Measurements from ENCODE around the gene PPIL6.
A peak's percentile ranks its signal among the peaks of the same experiment; 100 is the strongest.
"Not testable (repeated sequence)": the region's sequence is repeated elsewhere in the genome, so short reads cannot be mapped to it uniquely, and the experiment has no call there.

The PPIL6 gene

DNA sequence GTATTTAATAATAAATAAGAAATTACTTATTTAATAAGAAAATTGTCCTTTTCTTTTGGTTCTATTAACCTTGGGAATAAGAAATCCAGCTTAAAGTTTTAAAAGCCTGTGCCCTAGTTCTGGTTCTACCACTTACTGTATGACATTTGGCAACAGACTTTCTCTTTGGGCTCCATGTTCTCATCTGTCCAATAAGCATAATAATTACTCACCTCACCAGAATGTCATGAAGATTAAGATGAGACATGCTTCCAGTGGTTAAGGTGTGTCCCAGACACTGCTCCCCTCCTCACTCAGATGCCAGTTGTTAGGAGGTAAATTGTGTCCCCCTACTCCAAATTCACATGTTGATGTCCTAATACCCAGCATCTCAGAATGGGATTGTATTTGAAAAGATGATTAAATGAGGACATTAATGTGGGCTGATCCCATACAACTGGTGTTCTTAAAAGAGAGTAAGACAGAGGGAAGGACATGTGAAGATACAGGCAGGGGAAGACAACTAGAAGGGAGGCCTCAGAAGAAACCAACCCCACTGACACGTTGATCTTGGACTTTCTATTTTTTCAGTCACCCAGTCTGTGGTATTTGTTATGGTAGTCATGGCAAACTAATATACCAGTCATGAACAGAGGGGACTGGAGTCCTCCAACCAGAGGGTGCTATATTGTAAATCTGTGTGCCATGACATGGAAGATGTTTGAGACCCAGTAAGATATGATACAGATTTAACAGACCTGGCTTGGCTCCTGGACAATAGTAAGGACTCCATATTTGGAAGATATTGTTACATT is 21.5 kb upstream of the PPIL6 start:
- Histone ChIP-seq H3K9me2 (replicated peaks; ENCODE audit: control insufficient read depth, low read length) (no peaks in the 10 kb centered on the region), H3K4me3 (ENCODE audit: low read length) (no peak overlapping the region), H3K4me1 (ENCODE audit: control insufficient read depth, low read length) (peaks cover 38% of the 10 kb centered on the region), H3F3A (ENCODE audit: control insufficient read depth, insufficient read depth) (peaks cover 36% of the 10 kb centered on the region), H3K36me3 (ENCODE audit: control insufficient read depth, low read length) (peaks cover 63% of the 10 kb centered on the region), H3K27ac (ENCODE audit: low read depth, low read length) (no peak overlapping the region), H3K27me3 (ENCODE audit: control insufficient read depth, low read length) (no peaks in the 10 kb centered on the region), H3K79me2 (ENCODE audit: control insufficient read depth, low read length) (peaks cover 29% of the 10 kb centered on the region), H3K4me2 (ENCODE audit: low read length) (no peak overlapping the region), H4K20me1 (ENCODE audit: control insufficient read depth, insufficient read depth, low read depth, low read length) (no peaks in the 10 kb centered on the region), H3K9me3 (ENCODE audit: control insufficient read depth, insufficient read depth, low read length) (no peaks in the 10 kb centered on the region)
- TF ChIP-seq, protein P1, sequence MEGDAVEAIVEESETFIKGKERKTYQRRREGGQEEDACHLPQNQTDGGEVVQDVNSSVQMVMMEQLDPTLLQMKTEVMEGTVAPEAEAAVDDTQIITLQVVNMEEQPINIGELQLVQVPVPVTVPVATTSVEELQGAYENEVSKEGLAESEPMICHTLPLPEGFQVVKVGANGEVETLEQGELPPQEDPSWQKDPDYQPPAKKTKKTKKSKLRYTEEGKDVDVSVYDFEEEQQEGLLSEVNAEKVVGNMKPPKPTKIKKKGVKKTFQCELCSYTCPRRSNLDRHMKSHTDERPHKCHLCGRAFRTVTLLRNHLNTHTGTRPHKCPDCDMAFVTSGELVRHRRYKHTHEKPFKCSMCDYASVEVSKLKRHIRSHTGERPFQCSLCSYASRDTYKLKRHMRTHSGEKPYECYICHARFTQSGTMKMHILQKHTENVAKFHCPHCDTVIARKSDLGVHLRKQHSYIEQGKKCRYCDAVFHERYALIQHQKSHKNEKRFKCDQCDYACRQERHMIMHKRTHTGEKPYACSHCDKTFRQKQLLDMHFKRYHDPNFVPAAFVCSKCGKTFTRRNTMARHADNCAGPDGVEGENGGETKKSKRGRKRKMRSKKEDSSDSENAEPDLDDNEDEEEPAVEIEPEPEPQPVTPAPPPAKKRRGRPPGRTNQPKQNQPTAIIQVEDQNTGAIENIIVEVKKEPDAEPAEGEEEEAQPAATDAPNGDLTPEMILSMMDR (IDR thresholded peaks at IDR 0.05; ENCODE audit: low read depth, low read length, poor library complexity, severe bottlenecking), result no peak
- TF ChIP-seq EZH2phosphoT487 (IDR thresholded peaks at IDR 0.05; ENCODE audit: borderline replicate concordance, low read length), result no peak

DNA sequence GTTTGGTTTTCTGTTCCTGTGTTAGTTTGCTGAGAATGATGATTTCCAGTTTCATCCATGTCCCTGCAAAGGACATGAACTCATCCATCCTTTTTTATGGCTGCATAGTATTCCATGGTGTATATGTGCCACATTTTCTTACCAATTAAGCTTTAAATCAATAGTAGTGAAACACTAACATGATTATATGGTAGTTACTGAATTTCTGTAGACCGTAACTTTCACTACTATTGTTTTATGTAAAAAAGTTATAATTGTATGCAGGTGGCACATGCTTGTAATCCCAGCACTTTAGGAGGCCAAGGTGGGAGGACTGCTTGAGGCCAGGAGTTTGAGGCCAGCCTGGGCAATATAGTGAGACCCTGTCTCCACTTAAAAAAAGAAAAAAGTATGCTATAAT is 20.8 kb upstream of the PPIL6 start:
- H4K20me1 ChIP-seq (ENCODE audit: control insufficient read depth, insufficient read depth, low read depth, low read length); H3K9me2 ChIP-seq (replicated peaks; ENCODE audit: control insufficient read depth, low read length); H3K9me3 ChIP-seq (ENCODE audit: control insufficient read depth, insufficient read depth, low read length); H3K27ac ChIP-seq (ENCODE audit: low read depth, low read length); H3K4me2 ChIP-seq (ENCODE audit: low read length); H3K4me3 ChIP-seq (ENCODE audit: low read length); H3K27me3 ChIP-seq (ENCODE audit: control insufficient read depth, low read length): not testable (repeated sequence)
- peaks cover 41% of the 10 kb centered on the region for H3F3A ChIP-seq (ENCODE audit: control insufficient read depth, insufficient read depth)
- peaks cover 57% of the 10 kb centered on the region for H3K36me3 ChIP-seq (ENCODE audit: control insufficient read depth, low read length)
- H3K79me2 ChIP-seq (ENCODE audit: control insufficient read depth, low read length), result peaks cover 34% of the 10 kb centered on the region
- peaks cover 45% of the 10 kb centered on the region for H3K4me1 ChIP-seq (ENCODE audit: control insufficient read depth, low read length)

DNA sequence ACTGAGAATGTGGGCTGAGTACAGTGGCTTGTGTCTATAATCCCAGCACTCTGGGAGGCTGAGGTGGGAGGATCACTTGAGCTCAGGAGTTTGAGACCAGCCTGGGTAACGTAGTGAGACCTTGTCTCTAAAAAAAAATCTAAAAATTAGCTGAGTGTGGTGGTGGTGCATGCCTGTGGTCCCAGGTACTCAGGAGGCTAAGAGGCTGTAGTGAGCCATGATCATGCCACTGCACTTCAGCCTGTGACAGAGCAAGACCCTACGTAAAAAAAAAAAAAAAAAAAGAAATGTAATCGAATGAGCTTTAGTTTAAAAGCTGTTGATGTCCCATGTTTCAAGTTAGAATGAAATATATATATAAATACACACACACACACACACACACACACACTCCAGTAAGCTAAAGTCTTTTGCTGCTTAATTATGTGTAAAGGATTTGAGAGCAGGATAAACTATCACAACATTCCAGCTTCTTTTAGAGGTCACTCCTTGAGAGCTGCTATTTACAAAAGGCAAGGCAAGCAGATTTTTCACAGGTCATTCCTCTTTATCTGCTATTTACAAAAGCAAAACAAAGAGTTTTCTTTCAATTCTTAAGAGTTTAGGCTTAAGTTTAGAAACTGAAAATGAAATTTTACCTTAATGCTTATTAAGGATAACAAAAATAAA is 19.9 kb upstream of the PPIL6 start:
- Histone ChIP-seq H3F3A (ENCODE audit: control insufficient read depth, insufficient read depth) (peaks cover 41% of the 10 kb centered on the region), H3K9me3 (ENCODE audit: control insufficient read depth, insufficient read depth, low read length) (no peaks in the 10 kb centered on the region), H3K4me2 (ENCODE audit: low read length) (no peak overlapping the region), H3K9me2 (replicated peaks; ENCODE audit: control insufficient read depth, low read length) (no peaks in the 10 kb centered on the region), H3K27ac (ENCODE audit: low read depth, low read length) (0 out of 2 replicates have a peak overlapping the region, but pooled peaks have one; percentile 18), H3K27me3 (ENCODE audit: control insufficient read depth, low read length) (no peaks in the 10 kb centered on the region), H3K4me1 (ENCODE audit: control insufficient read depth, low read length) (peaks cover 47% of the 10 kb centered on the region), H3K79me2 (ENCODE audit: control insufficient read depth, low read length) (peaks cover 25% of the 10 kb centered on the region), H3K4me3 (ENCODE audit: low read length) (no peak overlapping the region), H3K36me3 (ENCODE audit: control insufficient read depth, low read length) (peaks cover 49% of the 10 kb centered on the region), H4K20me1 (ENCODE audit: control insufficient read depth, insufficient read depth, low read depth, low read length) (no peaks in the 10 kb centered on the region)
- TF ChIP-seq, protein P1 (IDR thresholded peaks at IDR 0.05; ENCODE audit: low read depth, low read length, poor library complexity, severe bottlenecking), result no peak
- TF ChIP-seq EZH2phosphoT487 (IDR thresholded peaks at IDR 0.05; ENCODE audit: borderline replicate concordance, low read length), result no peak

Data from DOHH2 (cell line).